ENCODE measurements around the gene RNF43. TPM values are rescaled to one million over a fixed set of nuclear protein-coding genes. Genes with fewer than 3 reads are reported as not detected.

The RNF43 gene
- total RNA-seq, 1 experiment from 2014 or later = 0.42 TPM

DNA sequence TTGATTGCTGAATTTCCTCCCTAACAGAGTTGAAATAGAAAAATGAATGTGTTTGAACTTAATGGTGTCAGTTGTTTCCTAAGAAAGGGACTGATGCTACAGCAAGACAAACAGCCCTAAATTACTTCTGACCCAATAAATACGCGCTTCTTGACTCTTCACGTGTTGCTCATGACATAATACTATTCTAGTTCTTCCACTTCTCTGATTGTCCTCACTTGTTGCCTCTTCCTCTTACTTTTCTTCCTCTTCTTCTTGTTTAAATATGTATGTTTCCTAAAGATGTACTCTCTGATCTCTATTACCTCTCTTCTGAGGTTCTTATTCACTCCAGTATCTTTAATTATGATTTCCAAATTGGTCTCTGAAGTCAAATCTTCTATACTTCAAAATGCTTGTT, 32.4 kb downstream of the RNF43 start:
- H3K4me1 ChIP-seq (ENCODE audit: insufficient read depth, low read length) = peaks cover 9% of the 10 kb centered on the region
- no peak overlapping the region for H3K27ac Mint-ChIP-seq
- H4K5ac ChIP-seq (ENCODE audit: insufficient read length, low read depth, low read length) = no peak overlapping the region
- H2AFZ ChIP-seq (ENCODE audit: low read length) = no peak overlapping the region
- no peak overlapping the region for H3K23ac ChIP-seq (ENCODE audit: insufficient read length, low read depth, low read length)
- no peaks in the 10 kb centered on the region for H3K79me1 ChIP-seq (ENCODE audit: insufficient read depth, low read depth, low read length, poor library complexity, severe bottlenecking)
- H3K4me2 ChIP-seq (ENCODE audit: insufficient read depth, insufficient read length, low read length) = no peak overlapping the region
- H3K9ac ChIP-seq (ENCODE audit: extremely low read depth, insufficient read length, low read length) = no peak overlapping the region
- no peak overlapping the region for H2BK20ac ChIP-seq (ENCODE audit: low read depth, low read length, poor library complexity, severe bottlenecking)
- no peaks in the 10 kb centered on the region for H3K27me3 ChIP-seq (ENCODE audit: insufficient read depth, low read length)
- DNase-seq = no peak
- no peaks in the 10 kb centered on the region for H3K27me3 Mint-ChIP-seq (ENCODE audit: low read depth)
- H3K23me2 ChIP-seq (ENCODE audit: insufficient read length, low read depth, low read length, poor library complexity, severe bottlenecking) = no peaks in the 10 kb centered on the region
- no peak overlapping the region for H2BK120ac ChIP-seq (ENCODE audit: low read depth, low read length, poor library complexity, severe bottlenecking)
- H4K8ac ChIP-seq (replicated peaks; ENCODE audit: insufficient read length, low read depth, low read length) = no peak overlapping the region
- no peak overlapping the region for H3K56ac ChIP-seq (ENCODE audit: insufficient read length, low read depth, low read length)
- no peak overlapping the region for H3K4ac ChIP-seq (ENCODE audit: low read depth, low read length)
- H3K4me3 Mint-ChIP-seq = no peak overlapping the region
- H3K79me2 ChIP-seq (ENCODE audit: insufficient read depth, low read length) = no peaks in the 10 kb centered on the region
- H2BK12ac ChIP-seq (ENCODE audit: insufficient read length, low read depth, low read length) = no peak overlapping the region
- H2AK5ac ChIP-seq (ENCODE audit: insufficient read length, low read length) = no peak overlapping the region
- no peak overlapping the region for H4K91ac ChIP-seq (ENCODE audit: insufficient read length, low read depth, low read length)
- H4K20me1 ChIP-seq (ENCODE audit: control insufficient read depth, insufficient read depth, insufficient read length) = no peaks in the 10 kb centered on the region
- H3K27ac ChIP-seq (ENCODE audit: insufficient read length, low read depth, low read length) = no peak overlapping the region
- H2BK15ac ChIP-seq (ENCODE audit: low read depth, low read length) = no peak overlapping the region
- no peak overlapping the region for H3K18ac ChIP-seq (ENCODE audit: insufficient read length, low read depth, low read length)
- WGBS (ENCODE audit: extremely low coverage, insufficient read length, low lambda C conversion rate) = no CpG with 5 or more reads among the region's 3 CpGs
- no peaks in the 10 kb centered on the region for H3K9me3 ChIP-seq (ENCODE audit: control insufficient read depth, low read depth, low read length)
- H3K36me3 Mint-ChIP-seq (ENCODE audit: insufficient read depth in 1 of 3, low read depth in 3 of 3) = no peaks in the 10 kb centered on the region
- TF ChIP-seq, protein P1, sequence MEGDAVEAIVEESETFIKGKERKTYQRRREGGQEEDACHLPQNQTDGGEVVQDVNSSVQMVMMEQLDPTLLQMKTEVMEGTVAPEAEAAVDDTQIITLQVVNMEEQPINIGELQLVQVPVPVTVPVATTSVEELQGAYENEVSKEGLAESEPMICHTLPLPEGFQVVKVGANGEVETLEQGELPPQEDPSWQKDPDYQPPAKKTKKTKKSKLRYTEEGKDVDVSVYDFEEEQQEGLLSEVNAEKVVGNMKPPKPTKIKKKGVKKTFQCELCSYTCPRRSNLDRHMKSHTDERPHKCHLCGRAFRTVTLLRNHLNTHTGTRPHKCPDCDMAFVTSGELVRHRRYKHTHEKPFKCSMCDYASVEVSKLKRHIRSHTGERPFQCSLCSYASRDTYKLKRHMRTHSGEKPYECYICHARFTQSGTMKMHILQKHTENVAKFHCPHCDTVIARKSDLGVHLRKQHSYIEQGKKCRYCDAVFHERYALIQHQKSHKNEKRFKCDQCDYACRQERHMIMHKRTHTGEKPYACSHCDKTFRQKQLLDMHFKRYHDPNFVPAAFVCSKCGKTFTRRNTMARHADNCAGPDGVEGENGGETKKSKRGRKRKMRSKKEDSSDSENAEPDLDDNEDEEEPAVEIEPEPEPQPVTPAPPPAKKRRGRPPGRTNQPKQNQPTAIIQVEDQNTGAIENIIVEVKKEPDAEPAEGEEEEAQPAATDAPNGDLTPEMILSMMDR (conservative IDR thresholded peaks at IDR 0.05) = no peak
- no peak overlapping the region for H3T11ph ChIP-seq (ENCODE audit: low read length)
- peaks cover 27 to 29% of the 10 kb centered on the region in 2 experiments for H3K4me1 Mint-ChIP-seq
- H3K14ac ChIP-seq (ENCODE audit: insufficient read depth, low read length) = no peak overlapping the region
- H3K9me3 Mint-ChIP-seq = no peaks in the 10 kb centered on the region
- no peak overlapping the region for H2BK5ac ChIP-seq (ENCODE audit: insufficient read length, low read length)
